HepG2 (cell line): Measurements from ENCODE around the gene CDV3. TPM values are rescaled to one million over a fixed set of nuclear protein-coding genes. Genes with fewer than 3 reads are reported as not detected.

Experiments used
- ATAC-seq: fragments of 200-7000 bp; cut with Tn5 transposase; 3 replicates; pipeline ENCODE4 v1.9.1; 2020; ENCODE audit warnings: mild to moderate bottlenecking, moderate library complexity
- BruUV-seq: library from RNA; stranded (reverse); fragments of 400-500 nt; replicated peaks from 2 replicates; lab custom pipeline; 2021; lab: Mats Ljungman, UMichigan
- CTCF ChIA-PET: fragments of 300-600 bp; formaldehyde crosslinking; extraction: SDS; loops from one replicate; lab custom pipeline; 2021; ENCODE audit warnings: low total read pairs, inconsistent platforms, low intra/inter-chr PET ratio; lab: Yijun Ruan, JAX
- POLR2A ChIA-PET: fragments of 350-600 bp; sonication (Branson Sonifier 250); formaldehyde crosslinking; loops from one replicate; lab custom pipeline; 2020; ENCODE audit warnings: antibody characterized with exemption, inconsistent platforms; lab: Yijun Ruan, JAX
- DNase-seq: peaks from one replicate; pipeline ENCODE4 v3.0.0-alpha.2; 2015; ENCODE audit warnings: low spot score
- FAIRE-seq: peaks from 3 replicates; lab custom pipeline; 2011; peaks lifted over from hg19 to GRCh38; lab: Jason Lieb, UNC
- H2AFZ ChIP-seq: one replicate; pipeline ENCODE4 v1.6.1; 2011; ENCODE audit warnings: low read length, inconsistent platforms
- H3K27ac ChIP-seq: fragments of 300-600 bp; 3 replicates; pipeline ENCODE4 v1.8.0; 2011; ENCODE audit warnings: mixed run types, mild to moderate bottlenecking, mixed read lengths, low read length, inconsistent platforms; ENCODE audit not compliant: insufficient read depth; ENCODE audit errors: extremely low read length
- H3K27me3 ChIP-seq, 2 experiments: fragments of 200-600 bp in 1 of 2; 2 replicates in 1 of 2; 3 replicates in 1 of 2; pipeline versions ENCODE4 v1.6.0 to v1.8.0; 2011; ENCODE audit warnings: low read length in 2 of 2, mild to moderate bottlenecking in 2 of 2, moderate library complexity in 2 of 2, inconsistent platforms in 1 of 2; ENCODE audit not compliant: insufficient read depth in 2 of 2, control insufficient read depth in 1 of 2
- H3K36me3 ChIP-seq, 2 experiments: fragments of 200-600 bp in 1 of 2; replicated peaks in 1 of 2; 2 replicates in 1 of 2; 3 replicates in 1 of 2; pipeline versions ENCODE4 v1.5.1 to v1.8.0; 2011; ENCODE audit warnings: low read length in 2 of 2, inconsistent platforms in 1 of 2; ENCODE audit not compliant: insufficient read depth in 2 of 2, control insufficient read depth in 1 of 2
- H3K4me1 ChIP-seq: 2 replicates; pipeline ENCODE4 v1.5.1; 2012; ENCODE audit warnings: low read length, inconsistent platforms; ENCODE audit not compliant: insufficient read depth
- H3K4me2 ChIP-seq: 2 replicates; pipeline ENCODE4 v1.6.0; 2011; ENCODE audit warnings: low read depth, low read length, inconsistent platforms
- H3K4me3 ChIP-seq, 3 experiments: fragments of 200-600 bp in 1 of 3; sonication (generic), shearing (Covaris generic) in 1 of 3; replicated peaks in 1 of 3; 2 replicates each; pipeline ENCODE4 v1.5.1; 2011 to 2016; ENCODE audit warnings: low read length in 3 of 3, inconsistent platforms in 2 of 3, low read depth in 2 of 3, mild to moderate bottlenecking in 2 of 3, control low read depth in 1 of 3, mixed read lengths in 1 of 3; ENCODE audit not compliant: insufficient read depth in 1 of 3
- H3K79me2 ChIP-seq: one replicate; pipeline ENCODE4 v1.6.1; 2011; ENCODE audit warnings: low read length, inconsistent platforms; ENCODE audit not compliant: insufficient read depth
- H3K9ac ChIP-seq: 2 replicates; pipeline ENCODE4 v1.6.0; 2011; ENCODE audit warnings: mild to moderate bottlenecking, low read depth, low read length, inconsistent platforms; ENCODE audit not compliant: insufficient read depth
- H3K9me3 ChIP-seq: 2 replicates; pipeline ENCODE4 v1.5.1; 2012; ENCODE audit warnings: mild to moderate bottlenecking, low read length
- H4K20me1 ChIP-seq: 2 replicates; pipeline ENCODE4 v1.6.0; 2011; ENCODE audit warnings: inconsistent platforms, mild to moderate bottlenecking, low read length, moderate library complexity; ENCODE audit not compliant: insufficient read depth
- BHLHE40 ChIP-seq: IDR thresholded peaks from 2 replicates; pipeline ENCODE4 v1.6.1; 2011; ENCODE audit warnings: low read length, improper control_type of control experiment
- NKX3-1 ChIP-seq: sonication (generic); formaldehyde crosslinking; IDR thresholded peaks from 2 replicates; pipeline ENCODE4 v1.5.0; 2020; ENCODE audit warnings: missing genetic modification reagents
- POLR2AphosphoS2 ChIP-seq: IDR thresholded peaks from 2 replicates; pipeline ENCODE4 v1.6.1; 2011; ENCODE audit warnings: low read depth, low read length, improper control_type of control experiment
- RBM22 ChIP-seq: fragments of 200-400 bp; formaldehyde crosslinking; optimal IDR thresholded peaks from 2 replicates; pipeline ENCODE3; 2017; ENCODE audit warnings: mild to moderate bottlenecking, low read length, moderate library complexity
- RNF2 ChIP-seq: fragments of 450-650 bp; conservative IDR thresholded peaks from 2 replicates; pipeline ENCODE4 v1.6.1; 2016; ENCODE audit warnings: low read depth
- SALL2 ChIP-seq: sonication (generic); formaldehyde crosslinking; IDR thresholded peaks from 2 replicates; pipeline ENCODE4 v1.8.1; 2023; ENCODE audit warnings: mild to moderate bottlenecking, missing genetic modification reagents, inconsistent platforms
- ZNF513 ChIP-seq: sonication (generic); formaldehyde crosslinking; conservative IDR thresholded peaks from 2 replicates; pipeline ENCODE4 v1.5.0; 2020; ENCODE audit warnings: missing genetic modification reagents
- ZNF597 ChIP-seq: sonication (generic); formaldehyde crosslinking; IDR thresholded peaks from 2 replicates; pipeline ENCODE4 v1.5.0; 2020; ENCODE audit warnings: missing genetic modification reagents
- WGBS: methylation state at CpG from one replicate; pipeline ENCODE4 v1.1.6; 2017; ENCODE audit warnings: low lambda C conversion rate; 5-methylcytosine and 5-hydroxymethylcytosine counted together
- in situ Hi-C: cut with HindIII; loops from 2 replicates; pipeline ENCODE4 v1.10.0; 2017; ENCODE audit warnings: low pct_unique_long_range_greater_than_20kb; ENCODE audit not compliant: extremely low pct_ligation_motif_present
- intact Hi-C: fragments of 100-400 bp; cut with micrococcal nuclease; formaldehyde crosslinking; loops from one replicate; pipeline ENCODE4 v1.10.0; 2022; ENCODE audit not compliant: unreplicated experiment
- polyA plus RNA-seq, 8 experiments: library from polyadenylated mRNA; depleted of rRNA in 3 of 8; stranded (reverse) in 7 of 8; unstranded in 1 of 8; fragments of >200 nt; fragmentation: Illumina TruSeq in 4 of 8; extraction: Trizol in 4 of 8; gene quantifications; 2 replicates each; pipeline versions ENCODE4 v1.2.1 to v1.2.3, GENCODE V29; 2011 to 2016; ENCODE audit warnings: low read depth in 4 of 8, missing spikeins in 1 of 8, mixed read lengths in 1 of 8; ENCODE audit not compliant: insufficient read depth in 1 of 8
- total RNA-seq, 5 experiments: library from RNA; depleted of rRNA; stranded (reverse); fragments of >200 nt; fragmentation: Illumina TruSeq; extraction: Trizol; gene quantifications; 2 replicates each; pipeline ENCODE4 v1.2.3, GENCODE V29; 2016; ENCODE audit warnings: low read depth in 1 of 5

CDV3 gene
- total and polyA plus RNA-seq, 2 of the 13 experiments (the other 11 are each of a cell fraction or from before 2014, with no cell fraction given): 46.6 to 145 TPM

GRCh38 chr3:133588784-133589465 lies 15.4 kb downstream of the CDV3 start:
- H3K4me2 ChIP-seq: no peak overlapping the region
- peaks cover 7 to 44% of the 10 kb centered on the region in 2 experiments for H3K36me3 ChIP-seq
- 0 out of 2 replicates have a peak, but pooled peaks cover 3% of the 10 kb centered on the region for H4K20me1 ChIP-seq
- TSS peak; percentile 52 for BruUV-seq
- CTCF ChIA-PET: no interaction called here
- H3K9me3 ChIP-seq: no peaks in the 10 kb centered on the region
- ATAC-seq (no peak), DNase-seq (no peak), FAIRE-seq (no peak)
- no peak overlapping the region for H3K27ac ChIP-seq
- in situ Hi-C loops (no loop called here), intact Hi-C loops (no loop called here)
- H3K79me2 ChIP-seq: no peaks in the 10 kb centered on the region
- POLR2A ChIA-PET: no interaction called here
- no peaks in the 10 kb centered on the region for H3K4me1 ChIP-seq
- H3K27me3 ChIP-seq: no peaks in the 10 kb centered on the region; a peak in 1 of 5 replicates
- H3K4me3 ChIP-seq: no peak overlapping the region
- H3K9ac ChIP-seq: no peak overlapping the region
- no peak for TF ChIP-seq RNF2
- TF ChIP-seq NKX3-1 (CRISPR knock-in tag): no peak
- peak; percentile 68; the same call in 1 of the 2 replicates for TF ChIP-seq POLR2AphosphoS2
- H2AFZ ChIP-seq: no peak overlapping the region
- 100% methylated on average over 2 of the region's 2 CpGs for WGBS

GRCh38 chr3:133589503-133589902 lies 16.0 kb downstream of the CDV3 start:
- CTCF ChIA-PET: no interaction called here
- H2AFZ ChIP-seq: no peak overlapping the region
- DNase-seq (no peak), FAIRE-seq (no peak)
- H3K9ac ChIP-seq: no peak overlapping the region
- H3K27me3 ChIP-seq: no peaks in the 10 kb centered on the region; a peak in 1 of 5 replicates
- in situ Hi-C loops: no loop called here
- intact Hi-C loops: no loop called here
- no peaks in the 10 kb centered on the region for H3K4me1 ChIP-seq
- BruUV-seq: no TSS peak
- H3K4me2 ChIP-seq: no peak overlapping the region
- POLR2A ChIA-PET: no interaction called here
- TF ChIP-seq BHLHE40: no peak
- no peak for TF ChIP-seq SALL2 (CRISPR knock-in tag)
- TF ChIP-seq ZNF513 (CRISPR knock-in tag): no peak
- TF ChIP-seq ZNF597 (CRISPR knock-in tag): no peak
- TF ChIP-seq RBM22: peak; percentile 38
- TF ChIP-seq, all 625 proteins: peak for 1
- 0 out of 2 replicates have a peak, but pooled peaks cover 3% of the 10 kb centered on the region for H4K20me1 ChIP-seq
- H3K79me2 ChIP-seq: no peaks in the 10 kb centered on the region
- no peak for ATAC-seq
- no peak overlapping the region for H3K4me3 ChIP-seq
- H3K27ac ChIP-seq: no peak overlapping the region
- H3K36me3 ChIP-seq: peaks cover 7 to 38% of the 10 kb centered on the region in 2 experiments
- H3K9me3 ChIP-seq: no peaks in the 10 kb centered on the region
- 96% methylated on average over 8 of the region's 8 CpGs for WGBS
